H1 (cell line): ENCODE results near the gene PRR29. TPM values are rescaled to one million over a fixed set of nuclear protein-coding genes. Genes with fewer than 3 reads are reported as not detected.

Experiments
- CTCF ChIA-PET: fragments of 300-600 bp; sonication (Branson Sonifier 250); formaldehyde crosslinking; loops from one replicate; lab custom pipeline; 2021; ENCODE audit not compliant: partially characterized antibody; lab: Charles Lee
- POLR2A ChIA-PET: fragments of 300-600 bp; sonication (Branson Sonifier 250); formaldehyde crosslinking; loops from one replicate; lab custom pipeline; 2021; ENCODE audit warnings: inconsistent platforms; ENCODE audit not compliant: partially characterized antibody; lab: Charles Lee
- DNase-seq, 2 experiments: peaks; one replicate each; pipeline versions ENCODE4 v3.0.0 to v3.0.0-alpha.2; 2010 to 2022; ENCODE audit warnings: low spot score in 2 of 2, low read depth in 1 of 2, mixed read lengths in 1 of 2
- FAIRE-seq: peaks from 2 replicates; lab custom pipeline; 2011; peaks lifted over from hg19 to GRCh38; lab: Jason Lieb, UNC
- H2AFZ ChIP-seq: 2 replicates; pipeline ENCODE4 v1.8.1; 2012; ENCODE audit warnings: low read length, inconsistent platforms
- H2AK5ac ChIP-seq: 2 replicates; pipeline ENCODE4 v1.6.1; 2013; ENCODE audit warnings: low read depth, low read length
- H2BK120ac ChIP-seq: replicated peaks from 2 replicates; pipeline ENCODE3; 2013; ENCODE audit warnings: low read depth, low read length, inconsistent platforms
- H2BK12ac ChIP-seq: 2 replicates; pipeline ENCODE4 v1.6.1; 2013; ENCODE audit warnings: low read depth, low read length
- H2BK15ac ChIP-seq: 2 replicates; pipeline ENCODE4 v1.6.1; 2013; ENCODE audit warnings: low read length
- H2BK20ac ChIP-seq: 2 replicates; pipeline ENCODE4 v1.6.1; 2013; ENCODE audit warnings: low read length
- H2BK5ac ChIP-seq: 2 replicates; pipeline ENCODE4 v1.6.1; 2013; ENCODE audit warnings: low read depth, low read length
- H3K14ac ChIP-seq: 2 replicates; pipeline ENCODE4 v1.6.1; 2013; ENCODE audit warnings: inconsistent platforms; ENCODE audit not compliant: insufficient read length
- H3K18ac ChIP-seq: 2 replicates; pipeline ENCODE4 v1.6.1; 2013; ENCODE audit warnings: low read length; ENCODE audit errors: extremely low read depth
- H3K23ac ChIP-seq: 2 replicates; pipeline ENCODE4 v1.6.1; 2013; ENCODE audit warnings: inconsistent platforms; ENCODE audit not compliant: insufficient read length
- H3K23me2 ChIP-seq: 2 replicates; pipeline ENCODE4 v1.6.1; 2013; ENCODE audit warnings: low read depth, low read length
- H3K27ac ChIP-seq: 2 replicates; pipeline ENCODE4 v1.6.1; 2011; ENCODE audit warnings: low read depth, low read length, inconsistent platforms
- H3K27me3 ChIP-seq, 4 experiments: replicated peaks in 1 of 4; 1 replicate in 1 of 4; 2 replicates in 3 of 4; pipeline versions ENCODE4 v1.6.1 to v1.8.1; 2011 to 2013; ENCODE audit warnings: low read length in 3 of 4, mild to moderate bottlenecking in 3 of 4, inconsistent platforms in 2 of 4, mixed read lengths in 2 of 4, moderate library complexity in 1 of 4; ENCODE audit not compliant: control insufficient read depth in 3 of 4, insufficient read depth in 3 of 4; ENCODE audit errors: extremely low read depth in 1 of 4
- H3K36me3 ChIP-seq, 4 experiments: 2 replicates each; pipeline versions ENCODE4 v1.6.1 to v1.8.1; 2011 to 2013; ENCODE audit warnings: mild to moderate bottlenecking in 4 of 4, low read length in 3 of 4, moderate library complexity in 2 of 4, control low read depth in 1 of 4, inconsistent platforms in 1 of 4; ENCODE audit not compliant: insufficient read depth in 4 of 4, control insufficient read depth in 2 of 4
- H3K4ac ChIP-seq: replicated peaks from 2 replicates; pipeline ENCODE3; 2013; ENCODE audit warnings: low read length, low read depth, mixed read lengths, inconsistent platforms; ENCODE audit not compliant: insufficient read length
- H3K4me1 ChIP-seq, 4 experiments: replicated peaks in 1 of 4; 1 replicate in 1 of 4; 2 replicates in 3 of 4; pipeline versions ENCODE4 v1.6.1 to v1.8.1; 2011 to 2013; ENCODE audit warnings: low read length in 3 of 4, inconsistent platforms in 2 of 4, mixed read lengths in 1 of 4; ENCODE audit not compliant: insufficient read depth in 4 of 4, control insufficient read depth in 3 of 4
- H3K4me2 ChIP-seq, 2 experiments: 2 replicates each; pipeline versions ENCODE4 v1.6.1 to v1.8.1; 2011 to 2013; ENCODE audit warnings: low read depth in 2 of 2, low read length in 2 of 2, control low read depth in 1 of 2, inconsistent platforms in 1 of 2, mild to moderate bottlenecking in 1 of 2; ENCODE audit not compliant: insufficient read depth in 1 of 2
- H3K4me3 ChIP-seq, 4 experiments: fragments of 200-600, 300-600 bp in 1 of 4; sonication (generic), shearing (Covaris generic), sonication (Bioruptor Twin) in 1 of 4; 2 replicates each; pipeline versions ENCODE4 v1.5.1 to v1.8.1; 2011 to 2016; ENCODE audit warnings: low read length in 4 of 4, low read depth in 3 of 4, control low read depth in 2 of 4, inconsistent platforms in 2 of 4, mild to moderate bottlenecking in 2 of 4, mixed read lengths in 1 of 4, moderate library complexity in 1 of 4; ENCODE audit not compliant: insufficient read depth in 2 of 4; ENCODE audit errors: extremely low read depth in 1 of 4
- H3K56ac ChIP-seq: replicated peaks from 2 replicates; pipeline ENCODE3; 2013; ENCODE audit warnings: low read depth, mild to moderate bottlenecking, mixed read lengths, low read length, inconsistent platforms; ENCODE audit not compliant: insufficient read length
- H3K79me1 ChIP-seq: 2 replicates; pipeline ENCODE4 v1.6.1; 2013; ENCODE audit warnings: low read depth, low read length, control low read depth
- H3K79me2 ChIP-seq, 2 experiments: 2 replicates each; pipeline versions ENCODE4 v1.6.1 to v1.8.1; 2012 to 2013; ENCODE audit warnings: low read length in 2 of 2, mild to moderate bottlenecking in 2 of 2, inconsistent platforms in 1 of 2; ENCODE audit not compliant: insufficient read depth in 2 of 2, control insufficient read depth in 1 of 2
- H3K9ac ChIP-seq, 4 experiments: replicated peaks in 1 of 4; 1 replicate in 1 of 4; 2 replicates in 3 of 4; pipeline versions ENCODE4 v1.6.1 to v1.8.1; 2011 to 2013; ENCODE audit warnings: low read depth in 3 of 4, low read length in 3 of 4, control low read depth in 2 of 4, mild to moderate bottlenecking in 2 of 4, moderate library complexity in 2 of 4, inconsistent platforms in 1 of 4; ENCODE audit errors: extremely low read depth in 1 of 4
- H3K9me3 ChIP-seq, 2 experiments: 2 replicates each; pipeline versions ENCODE4 v1.6.1 to v1.8.1; 2012 to 2013; ENCODE audit warnings: mild to moderate bottlenecking in 2 of 2, moderate library complexity in 2 of 2, control low read depth in 1 of 2, inconsistent platforms in 1 of 2, low read depth in 1 of 2, low read length in 1 of 2, mixed read lengths in 1 of 2; ENCODE audit not compliant: insufficient read depth in 2 of 2
- H4K20me1 ChIP-seq, 2 experiments: replicated peaks in 1 of 2; 2 replicates each; pipeline versions ENCODE3 to v1.8.1; 2011 to 2013; ENCODE audit warnings: inconsistent platforms in 2 of 2, low read length in 2 of 2, mild to moderate bottlenecking in 1 of 2; ENCODE audit not compliant: insufficient read depth in 2 of 2, control insufficient read depth in 1 of 2
- H4K5ac ChIP-seq: 2 replicates; pipeline ENCODE4 v1.6.1; 2013; ENCODE audit warnings: low read length, low read depth, mixed read lengths, inconsistent platforms; ENCODE audit not compliant: insufficient read length
- H4K8ac ChIP-seq: 2 replicates; pipeline ENCODE4 v1.8.0; 2013; ENCODE audit warnings: mild to moderate bottlenecking, moderate library complexity, low read length, inconsistent platforms; ENCODE audit not compliant: insufficient read depth; ENCODE audit errors: extremely low read depth
- H4K91ac ChIP-seq: replicated peaks from 2 replicates; pipeline ENCODE3; 2013; ENCODE audit warnings: low read length, mixed read lengths, inconsistent platforms; ENCODE audit not compliant: insufficient read length
- ATF2 ChIP-seq: IDR thresholded peaks from 2 replicates; pipeline ENCODE4 v1.6.1; 2012; ENCODE audit warnings: low read length, inconsistent platforms
- CHD2 ChIP-seq: IDR thresholded peaks from 2 replicates; pipeline ENCODE4 v1.6.1; 2012; ENCODE audit warnings: low read length, improper control_type of control experiment
- CTBP2 ChIP-seq: IDR thresholded peaks from 2 replicates; pipeline ENCODE4 v1.7.0; 2011; ENCODE audit warnings: borderline replicate concordance, mild to moderate bottlenecking, moderate library complexity, mixed read lengths, low read length; ENCODE audit not compliant: insufficient read depth, insufficient read length
- CTCF ChIP-seq, 3 experiments: IDR thresholded peaks; 1 replicate in 2 of 3; 2 replicates in 1 of 3; pipeline versions ENCODE4 v1.5.1 to v1.6.1; 2011; ENCODE audit warnings: low read length in 3 of 3, mild to moderate bottlenecking in 3 of 3, inconsistent platforms in 2 of 3, low read depth in 1 of 3, moderate library complexity in 1 of 3; ENCODE audit not compliant: insufficient read depth in 1 of 3; ENCODE audit errors: control extremely low read depth in 1 of 3
- EGR1 ChIP-seq: IDR thresholded peaks from 2 replicates; pipeline ENCODE4 v1.6.1; 2011; ENCODE audit warnings: low read depth, low read length, borderline replicate concordance
- GTF2F1 ChIP-seq: IDR thresholded peaks from 2 replicates; pipeline ENCODE4 v1.6.1; 2012; ENCODE audit warnings: low read depth, low read length, improper control_type of control experiment, borderline replicate concordance
- POLR2A ChIP-seq, 2 experiments: IDR thresholded peaks; 1 replicate in 1 of 2; 2 replicates in 1 of 2; pipeline ENCODE4 v1.6.1; 2011; ENCODE audit warnings: low read depth in 2 of 2, low read length in 2 of 2, mild to moderate bottlenecking in 2 of 2; ENCODE audit errors: control extremely low read depth in 1 of 2
- SAP30 ChIP-seq: fragments of 300-600 bp; sonication (generic); IDR thresholded peaks from 2 replicates; pipeline ENCODE4 v1.7.1; 2012; ENCODE audit warnings: low read length, moderate library complexity, mild to moderate bottlenecking, inconsistent platforms; ENCODE audit not compliant: insufficient read depth, insufficient replicate concordance
- TAF1 ChIP-seq: IDR thresholded peaks from 2 replicates; pipeline ENCODE4 v1.6.1; 2011; ENCODE audit warnings: mild to moderate bottlenecking, low read depth, low read length
- WGBS, 2 experiments: shearing (Covaris generic) in 1 of 2; methylation state at CpG; one replicate each; pipeline versions ENCODE4 v1.1.6 to v1.1.7; 2013 to 2015; ENCODE audit warnings: low lambda C conversion rate in 2 of 2, mixed read lengths in 2 of 2, inconsistent platforms in 1 of 2, low coverage in 1 of 2, missing lambda C conversion rate in 1 of 2; ENCODE audit not compliant: insufficient replicate concordance in 2 of 2, insufficient coverage in 1 of 2, insufficient read length in 1 of 2; ENCODE audit errors: extremely low coverage in 1 of 2, missing lambda C conversion rate in 1 of 2; 5-methylcytosine and 5-hydroxymethylcytosine counted together
- polyA plus RNA-seq, 7 experiments: library from polyadenylated mRNA; depleted of rRNA in 3 of 7; stranded (reverse) in 5 of 7; unstranded in 2 of 7; fragments of >200 nt in 5 of 7; fragments of 200-250 nt in 2 of 7; gene quantifications; 1 replicate in 5 of 7; 2 replicates in 1 of 7; 4 replicates in 1 of 7; pipeline versions ENCODE4 v1.2.1 to v1.2.3, GENCODE V29; 2011 to 2013; ENCODE audit warnings: missing spikeins in 2 of 7, mixed read lengths in 2 of 7
- total RNA-seq: library from RNA; stranded (reverse); fragmentation: NEBNext Ultra II Directional; extraction: Animal tissue kit (Norgen Biotek cat#: 25700); gene quantifications from 2 replicates; pipeline ENCODE4 v1.2.1, GENCODE V29; 2021

Gene PRR29
- total and polyA plus RNA-seq, 2 of the 8 experiments (the other 6 are each of a cell fraction or from before 2014, with no cell fraction given) = 0.67 to 0.83 TPM

GRCh38 chr17:64039106-64039400, 40.9 kb downstream of the PRR29 start:
- Histone ChIP-seq H4K91ac (no peak overlapping the region), H4K20me1 (no peaks in the 10 kb centered on the region), H3K9me3 (no peaks in the 10 kb centered on the region), H2BK120ac (no peak overlapping the region), H3K4me1 (no peaks in the 10 kb centered on the region), H2AFZ (no peak overlapping the region), H2AK5ac (no peak overlapping the region), H3K79me2 (no peaks in the 10 kb centered on the region), H3K18ac (no peak overlapping the region), H2BK12ac (no peak overlapping the region), H3K27ac (no peak overlapping the region), H3K27me3 (no peaks in the 10 kb centered on the region), H3K56ac (no peak overlapping the region)
- 95% methylated on average over 3 of the region's 3 CpGs; no CpG with 5 or more reads in 1 of the 2 experiments for WGBS, 2 experiments
- POLR2A ChIA-PET = no interaction called here
- DNase-seq = no peak
- no peak for TF ChIP-seq TAF1
- no peak for TF ChIP-seq GTF2F1
- no peak for TF ChIP-seq SAP30
- TF ChIP-seq CTBP2 = no peak
- TF ChIP-seq ATF2 = no peak
- no peak for TF ChIP-seq POLR2A (IDR thresholded peaks at IDR 0.05; ENCODE audit: control extremely low read depth in 1 of 2, low read depth in 2 of 2, low read length in 2 of 2)
- no peak for TF ChIP-seq CHD2
- no peak for TF ChIP-seq EGR1
- no peak for TF ChIP-seq CTCF (IDR thresholded peaks at IDR 0.05; ENCODE audit: control extremely low read depth in 1 of 3, insufficient read depth in 1 of 3, low read depth in 1 of 3, low read length in 3 of 3)
- TF ChIP-seq, all 59 proteins: peak for 0
- no peak overlapping the region for H2BK20ac ChIP-seq
- H3K4me2 ChIP-seq = no peak overlapping the region
- no peak overlapping the region for H3K9ac ChIP-seq
- H2BK5ac ChIP-seq = no peak overlapping the region
- no peaks in the 10 kb centered on the region for H3K23me2 ChIP-seq
- CTCF ChIA-PET = interaction anchor here (0.8 to 6.1 kb wide), 4 partner anchors 10 to 253 kb away, joined by 3 to 33 read pairs (median 15); no protein-coding TSS in a partner anchor
- H4K8ac ChIP-seq = no peak overlapping the region
- H3K23ac ChIP-seq = no peak overlapping the region
- H2BK15ac ChIP-seq = no peak overlapping the region
- H3K36me3 ChIP-seq = no peaks in the 10 kb centered on the region
- no peak overlapping the region for H3K4me3 ChIP-seq
- H3K79me1 ChIP-seq = no peaks in the 10 kb centered on the region; the same call in 1 of the 2 replicates
- H3K14ac ChIP-seq = no peak overlapping the region
- no peak overlapping the region for H3K4ac ChIP-seq
- FAIRE-seq = no peak
- no peak overlapping the region for H4K5ac ChIP-seq
